Body of pancreas (tissue), 4 donors: ENCODE data around the gene SOCS1.
A peak's percentile ranks its signal among the peaks of the same experiment; 100 is the strongest.

ENCODE experiments used
- POLR2A ChIP-seq, 3 donors: fragments of 450-650 bp; IDR thresholded peaks; one replicate each; pipeline ENCODE4 v1.6.1; 2016; ENCODE audit warnings: antibody characterized with exemption in 3 of 3, mild to moderate bottlenecking in 2 of 3
- TF ChIP-seq, protein P1 (sequence below), 7 experiments: fragments of 450-650 bp in 4 of 7; fragments of 200-600 bp in 3 of 7; sonication (generic) in 3 of 7; IDR thresholded peaks; one replicate each; pipeline ENCODE4 v1.5.1; 2016 to 2019; ENCODE audit warnings: antibody characterized with exemption in 7 of 7

DNA sequence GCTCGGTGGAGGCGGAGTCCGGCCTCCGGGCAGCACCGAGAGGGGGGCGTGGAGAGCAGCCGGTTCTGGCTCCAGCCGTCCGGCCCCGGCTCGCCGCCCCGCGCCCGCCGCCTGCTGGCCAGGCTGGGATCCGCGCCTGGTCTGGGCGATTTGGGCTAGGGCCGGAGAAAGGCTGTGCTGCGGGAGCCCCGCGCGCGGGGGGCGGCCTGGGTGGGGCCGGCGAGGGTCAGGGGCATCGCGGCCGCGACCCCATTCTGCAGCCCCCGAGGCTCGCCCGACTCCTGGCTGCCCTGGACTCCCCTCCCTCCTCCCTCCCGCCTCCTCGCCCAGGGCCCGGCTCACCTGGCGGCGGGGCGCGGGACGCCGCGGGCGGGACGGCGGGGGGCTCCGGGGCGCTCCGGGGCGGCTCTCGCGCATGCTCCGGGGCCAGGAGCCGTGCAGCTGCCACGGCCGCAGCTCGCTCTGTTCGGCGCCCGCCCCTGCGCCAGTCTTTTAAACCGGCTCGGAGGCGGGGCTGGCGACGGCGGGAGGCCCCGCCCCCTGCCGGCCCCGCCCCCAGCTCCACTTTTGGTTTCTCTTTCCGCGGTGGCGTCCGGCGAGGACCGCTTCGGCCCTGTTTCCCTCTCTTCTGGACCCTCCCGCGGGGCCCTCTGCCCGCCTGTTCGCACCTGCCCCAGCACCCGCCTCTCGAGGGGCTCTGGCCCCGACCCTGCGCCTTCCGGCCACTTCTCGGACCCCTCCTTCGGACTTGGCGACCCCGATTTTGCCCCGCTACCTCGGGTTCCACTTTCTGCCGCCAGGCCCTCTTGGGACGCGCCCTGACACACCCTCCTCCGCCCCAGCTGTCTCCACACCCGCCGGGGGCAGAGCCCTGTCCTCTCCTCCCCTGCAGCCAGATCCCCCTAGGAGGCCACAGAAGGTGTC is at the start of gene SOCS1:
- TF ChIP-seq, protein P1, sequence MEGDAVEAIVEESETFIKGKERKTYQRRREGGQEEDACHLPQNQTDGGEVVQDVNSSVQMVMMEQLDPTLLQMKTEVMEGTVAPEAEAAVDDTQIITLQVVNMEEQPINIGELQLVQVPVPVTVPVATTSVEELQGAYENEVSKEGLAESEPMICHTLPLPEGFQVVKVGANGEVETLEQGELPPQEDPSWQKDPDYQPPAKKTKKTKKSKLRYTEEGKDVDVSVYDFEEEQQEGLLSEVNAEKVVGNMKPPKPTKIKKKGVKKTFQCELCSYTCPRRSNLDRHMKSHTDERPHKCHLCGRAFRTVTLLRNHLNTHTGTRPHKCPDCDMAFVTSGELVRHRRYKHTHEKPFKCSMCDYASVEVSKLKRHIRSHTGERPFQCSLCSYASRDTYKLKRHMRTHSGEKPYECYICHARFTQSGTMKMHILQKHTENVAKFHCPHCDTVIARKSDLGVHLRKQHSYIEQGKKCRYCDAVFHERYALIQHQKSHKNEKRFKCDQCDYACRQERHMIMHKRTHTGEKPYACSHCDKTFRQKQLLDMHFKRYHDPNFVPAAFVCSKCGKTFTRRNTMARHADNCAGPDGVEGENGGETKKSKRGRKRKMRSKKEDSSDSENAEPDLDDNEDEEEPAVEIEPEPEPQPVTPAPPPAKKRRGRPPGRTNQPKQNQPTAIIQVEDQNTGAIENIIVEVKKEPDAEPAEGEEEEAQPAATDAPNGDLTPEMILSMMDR (IDR thresholded peaks at IDR 0.05), result peak; percentile 64 to 95 (median 88)
- peak; percentile 77 to 95 (median 82) for TF ChIP-seq POLR2A (IDR thresholded peaks at IDR 0.05)
